K562 (cell line): ENCODE measurements around the gene PLAAT4. TPM values are rescaled to one million over a fixed set of nuclear protein-coding genes. Genes with fewer than 3 reads are reported as not detected.

Experiments
- ATAC-seq: fragments of 200-7000 bp; cut with Tn5 transposase; 3 replicates; pipeline ENCODE4 v1.9.1; 2020; ENCODE audit warnings: moderate library complexity
- BruUV-seq: library from RNA; stranded (reverse); fragments of 400-500 nt; replicated peaks from 2 replicates; lab custom pipeline; 2021; lab: Mats Ljungman, UMichigan
- CTCF ChIA-PET: fragments of 300-600 bp; formaldehyde crosslinking; extraction: SDS; loops from one replicate; lab custom pipeline; 2021; ENCODE audit warnings: low intra/inter-chr PET ratio; lab: Yijun Ruan, JAX
- POLR2A ChIA-PET: fragments of 300-600, 350-650 bp; sonication (Branson Sonifier 250); formaldehyde crosslinking; extraction: SDS; loops from one replicate; lab custom pipeline; 2021; ENCODE audit warnings: antibody characterized with exemption, inconsistent platforms; lab: Yijun Ruan, JAX
- DNase-seq, 4 experiments: peaks; one replicate each; pipeline versions ENCODE4 v3.0.0 to v3.0.0-alpha.2; 2011 to 2018; ENCODE audit warnings: low spot score in 3 of 4, mixed read lengths in 3 of 4; ENCODE audit errors: extremely low read depth in 1 of 4
- FAIRE-seq: peaks from 2 replicates; lab custom pipeline; 2011; peaks lifted over from hg19 to GRCh38; lab: Jason Lieb, UNC
- H2AFZ ChIP-seq: 2 replicates; pipeline ENCODE4 v1.6.0; 2011; ENCODE audit warnings: low read depth, low read length, control low read depth, inconsistent platforms
- H3K27ac ChIP-seq: fragments of 200-600 bp; 3 replicates; pipeline ENCODE4 v1.8.0; 2011; ENCODE audit warnings: low read depth, mild to moderate bottlenecking, control low read depth, inconsistent platforms, low read length, moderate library complexity, mixed read lengths; ENCODE audit errors: extremely low read depth
- H3K27me3 ChIP-seq, 2 experiments: fragments of 300-600 bp in 1 of 2; 2 replicates in 1 of 2; 3 replicates in 1 of 2; pipeline versions ENCODE4 v1.6.0 to v1.8.0; 2011; ENCODE audit warnings: inconsistent platforms in 2 of 2, low read length in 2 of 2, mild to moderate bottlenecking in 1 of 2, mixed read lengths in 1 of 2, moderate library complexity in 1 of 2; ENCODE audit not compliant: control insufficient read depth in 2 of 2, insufficient read depth in 2 of 2
- H3K36me3 ChIP-seq: fragments of 300-600 bp; 3 replicates; pipeline ENCODE4 v1.8.0; 2011; ENCODE audit warnings: mild to moderate bottlenecking, low read length, inconsistent platforms; ENCODE audit not compliant: control insufficient read depth, insufficient read depth
- H3K4me1 ChIP-seq, 2 experiments: fragments of 200-600 bp in 1 of 2; replicated peaks in 1 of 2; 2 replicates in 1 of 2; 3 replicates in 1 of 2; pipeline versions ENCODE4 v1.5.1 to v1.8.0; 2011; ENCODE audit warnings: inconsistent platforms in 2 of 2, low read length in 2 of 2, mild to moderate bottlenecking in 1 of 2, mixed read lengths in 1 of 2, moderate library complexity in 1 of 2; ENCODE audit not compliant: control insufficient read depth in 2 of 2, insufficient read depth in 2 of 2
- H3K4me2 ChIP-seq: 2 replicates; pipeline ENCODE4 v1.6.1; 2011; ENCODE audit warnings: low read length, control low read depth, inconsistent platforms, mixed read lengths; ENCODE audit not compliant: insufficient read depth
- H3K4me3 ChIP-seq: fragments of 200-600 bp; sonication (generic), shearing (Covaris generic); 2 replicates; pipeline ENCODE4 v1.5.1; 2016; ENCODE audit warnings: control low read depth, inconsistent platforms
- H3K79me2 ChIP-seq: fragments of 200-600 bp; 3 replicates; pipeline ENCODE4 v1.8.0; 2011; ENCODE audit warnings: low read length, inconsistent platforms; ENCODE audit not compliant: control insufficient read depth, insufficient read depth
- H3K9ac ChIP-seq, 2 experiments: 2 replicates each; pipeline versions ENCODE4 v1.6.0 to v1.6.1; 2011; ENCODE audit warnings: low read depth in 2 of 2, low read length in 2 of 2, control low read depth in 1 of 2, inconsistent platforms in 1 of 2, mild to moderate bottlenecking in 1 of 2, mixed read lengths in 1 of 2; ENCODE audit not compliant: insufficient read depth in 1 of 2
- H3K9me1 ChIP-seq: one replicate; pipeline ENCODE4 v1.6.0; 2011; ENCODE audit warnings: inconsistent platforms, mild to moderate bottlenecking, low read length, moderate library complexity; ENCODE audit not compliant: control insufficient read depth, insufficient read depth
- H3K9me3 ChIP-seq: replicated peaks from 2 replicates; pipeline ENCODE4 v1.5.1; 2011; ENCODE audit warnings: low read depth, low read length, inconsistent platforms; ENCODE audit not compliant: control insufficient read depth, insufficient read depth
- H4K20me1 ChIP-seq: replicated peaks from 2 replicates; pipeline ENCODE4 v1.6.1; 2011; ENCODE audit warnings: low read length, inconsistent platforms, mixed read lengths; ENCODE audit not compliant: control insufficient read depth, insufficient read depth
- FOSL1 ChIP-seq: fragments of 200-800 bp; sonication (Bioruptor generic); conservative IDR thresholded peaks from 2 replicates; pipeline ENCODE4 v1.6.1; 2016; ENCODE audit warnings: missing genetic modification characterization, missing compliant biosample characterization
- NR2C2 ChIP-seq, 2 experiments: fragments of 200-800 bp in 1 of 2; sonication (Bioruptor generic) in 1 of 2; sonication (generic) in 1 of 2; formaldehyde crosslinking in 1 of 2; IDR thresholded peaks; 2 replicates each; pipeline versions ENCODE4 v1.6.1 to v1.8.0; 2016 to 2022; ENCODE audit warnings: mild to moderate bottlenecking in 1 of 2, missing compliant biosample characterization in 1 of 2, missing genetic modification characterization in 1 of 2, missing genetic modification reagents in 1 of 2
- RAD21 ChIP-seq, 2 experiments: fragments of 250-450 bp in 1 of 2; fragments of 450-650 bp in 1 of 2; sonication (Bioruptor Pico) in 1 of 2; formaldehyde crosslinking in 1 of 2; IDR thresholded peaks in 1 of 2; conservative IDR thresholded peaks in 1 of 2; 2 replicates each; pipeline versions ENCODE4 v1.4.0 to v1.8.0; 2020 to 2022; ENCODE audit warnings: mild to moderate bottlenecking in 2 of 2, moderate library complexity in 1 of 2
- RBM14 ChIP-seq: fragments of 200-400 bp; formaldehyde crosslinking; IDR thresholded peaks from 2 replicates; pipeline ENCODE4 v1.6.1; 2018; ENCODE audit warnings: low read depth, mild to moderate bottlenecking, low read length, moderate library complexity, borderline replicate concordance; ENCODE audit not compliant: insufficient read depth
- TGIF2 ChIP-seq: sonication (generic); formaldehyde crosslinking; IDR thresholded peaks from 2 replicates; pipeline ENCODE4 v1.8.1; 2022; ENCODE audit warnings: mild to moderate bottlenecking, missing genetic modification reagents, moderate library complexity
- ZNF699 ChIP-seq: fragments of 250-450 bp; sonication (Bioruptor Pico); IDR thresholded peaks from 2 replicates; pipeline ENCODE4 v1.8.0; 2021; ENCODE audit warnings: mild to moderate bottlenecking, moderate library complexity; ENCODE audit not compliant: insufficient replicate concordance
- WGBS: fragments of 100-300 bp; shearing (Covaris generic); methylation state at CpG from one replicate; pipeline ENCODE4 v1.1.6; 2016; ENCODE audit warnings: low coverage, mixed read lengths; ENCODE audit not compliant: insufficient coverage; ENCODE audit errors: missing lambda C conversion rate; 5-methylcytosine and 5-hydroxymethylcytosine counted together
- in situ Hi-C: fragments of 300-500 bp; cut with MboI; formaldehyde crosslinking; loops from 4 replicates; pipeline ENCODE4 v1.15.0; 2018; ENCODE audit warnings: inconsistent platforms, mixed read lengths
- intact Hi-C: fragments of 100-400 bp; cut with micrococcal nuclease; formaldehyde crosslinking; loops from 2 replicates; pipeline ENCODE4 v1.14.2; 2022
- polyA plus RNA-seq, 8 experiments: library from polyadenylated mRNA; depleted of rRNA in 4 of 8; stranded (reverse) in 5 of 8; unstranded in 3 of 8; fragments of >200 nt; fragmentation: Nextera tagmentation in 2 of 8; fragmentation: Illumina TruSeq in 1 of 8; extraction: Ambion mirVana in 2 of 8; extraction: Trizol in 1 of 8; gene quantifications; 2 replicates each; pipeline versions ENCODE4 v1.2.1 to v1.2.3, GENCODE V29; 2011 to 2014; ENCODE audit warnings: inconsistent platforms in 1 of 8, missing spikeins in 1 of 8
- total RNA-seq, 7 experiments: library from RNA; depleted of rRNA in 6 of 7; stranded (reverse); fragments of >200 nt in 6 of 7; fragmentation: Illumina TruSeq in 2 of 7; extraction: Trizol in 2 of 7; gene quantifications; 2 replicates each; pipeline versions ENCODE4 v1.2.1 to v1.2.3, GENCODE V29; 2011 to 2021; ENCODE audit warnings: low replicate concordance in 1 of 7
- TF ChIP-seq, protein P1 (sequence below): sonication (generic); formaldehyde crosslinking; IDR thresholded peaks from 2 replicates; pipeline ENCODE4 v1.8.0; 2022; ENCODE audit warnings: mild to moderate bottlenecking, missing genetic modification reagents
- TF ChIP-seq, protein P2 (sequence below): fragments of 200-800 bp; sonication (Bioruptor generic); IDR thresholded peaks from 2 replicates; pipeline ENCODE4 v1.6.1; 2017; ENCODE audit warnings: missing genetic modification characterization, missing compliant biosample characterization

The PLAAT4 gene
- total and polyA plus RNA-seq, 9 of the 15 experiments (the other 6 are each of a cell fraction or from before 2014, with no cell fraction given): 0.54 to 3.0 (median 1.3) TPM; not detected in 1

DNA sequence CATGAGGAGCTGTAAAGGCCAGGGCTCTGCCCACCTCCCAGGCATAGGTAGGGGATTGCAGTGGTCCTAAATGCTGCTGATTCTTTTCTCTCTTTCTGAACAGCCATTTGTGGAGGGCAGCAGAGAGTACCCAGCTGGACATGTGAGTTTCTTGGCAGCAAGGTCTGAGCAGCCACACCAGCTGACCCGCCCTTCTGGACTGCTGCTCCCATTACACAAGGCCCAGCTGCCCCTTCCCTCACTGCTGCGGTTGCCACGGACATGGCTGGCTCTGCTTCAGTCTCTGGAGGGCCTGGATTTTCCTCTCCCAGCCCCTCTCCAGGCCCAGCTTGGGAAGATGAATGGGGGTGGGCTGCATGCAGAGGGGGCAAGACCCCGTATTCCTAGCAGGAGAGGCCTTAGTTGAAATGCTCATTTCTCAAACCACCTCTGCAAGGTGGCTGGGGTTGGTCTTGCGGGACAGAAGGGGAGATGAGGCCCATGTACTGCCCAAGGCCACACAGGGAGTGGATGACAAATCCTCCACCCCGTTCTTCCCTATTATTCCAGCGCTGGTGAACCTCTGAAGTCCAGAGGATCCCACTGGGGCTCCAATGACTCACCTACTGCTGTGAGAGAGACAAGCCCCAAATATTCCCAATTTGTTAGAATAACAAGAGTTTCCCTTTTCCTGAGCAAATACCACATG lies 26.1 kb upstream of the PLAAT4 start (continued):
- TF ChIP-seq ZNF699 (CRISPR knock-in tag) (no peak), TGIF2 (CRISPR knock-in tag) (no peak), NR2C2 (CRISPR knock-in tag; IDR thresholded peaks at IDR 0.05) (no peak), NR2C2 (tag; IDR thresholded peaks at IDR 0.05) (no peak), RBM14 (no peak)

DNA sequence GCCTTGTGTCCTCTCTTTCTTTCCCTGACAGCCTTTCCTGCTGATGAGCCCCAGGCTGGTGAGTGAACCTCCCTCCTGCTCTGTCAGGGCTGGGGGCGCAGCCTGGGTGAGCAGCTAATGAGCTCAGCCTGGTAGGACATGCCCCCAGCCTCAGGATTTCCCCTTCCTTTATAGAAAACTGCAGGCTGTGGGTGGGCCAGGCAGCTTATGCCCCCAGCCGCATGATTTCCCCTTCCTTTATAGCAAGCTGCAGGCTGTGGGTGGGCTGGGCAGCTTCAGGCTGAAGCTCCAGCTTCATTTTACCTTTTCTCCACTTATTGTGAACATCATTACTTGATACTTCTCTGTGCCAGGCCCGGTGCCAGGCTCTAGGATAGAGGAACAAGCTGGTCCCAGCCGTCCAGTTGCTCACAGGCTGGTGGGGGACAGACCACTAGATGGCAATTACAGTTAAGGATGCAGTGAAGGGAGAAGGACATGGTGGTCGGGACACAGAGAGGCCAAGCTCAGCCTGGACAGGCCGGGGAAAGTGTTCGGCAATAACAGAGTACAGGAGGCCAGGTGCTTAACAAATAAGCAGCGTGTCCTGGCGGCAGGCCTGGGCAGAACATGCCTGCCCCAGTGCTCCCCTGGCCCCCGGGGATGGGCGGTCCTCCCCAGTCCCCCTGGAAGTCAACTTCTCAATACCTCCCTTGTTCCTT lies 25.4 kb upstream of the PLAAT4 start:
- BruUV-seq: no TSS peak
- TF ChIP-seq, protein P1, sequence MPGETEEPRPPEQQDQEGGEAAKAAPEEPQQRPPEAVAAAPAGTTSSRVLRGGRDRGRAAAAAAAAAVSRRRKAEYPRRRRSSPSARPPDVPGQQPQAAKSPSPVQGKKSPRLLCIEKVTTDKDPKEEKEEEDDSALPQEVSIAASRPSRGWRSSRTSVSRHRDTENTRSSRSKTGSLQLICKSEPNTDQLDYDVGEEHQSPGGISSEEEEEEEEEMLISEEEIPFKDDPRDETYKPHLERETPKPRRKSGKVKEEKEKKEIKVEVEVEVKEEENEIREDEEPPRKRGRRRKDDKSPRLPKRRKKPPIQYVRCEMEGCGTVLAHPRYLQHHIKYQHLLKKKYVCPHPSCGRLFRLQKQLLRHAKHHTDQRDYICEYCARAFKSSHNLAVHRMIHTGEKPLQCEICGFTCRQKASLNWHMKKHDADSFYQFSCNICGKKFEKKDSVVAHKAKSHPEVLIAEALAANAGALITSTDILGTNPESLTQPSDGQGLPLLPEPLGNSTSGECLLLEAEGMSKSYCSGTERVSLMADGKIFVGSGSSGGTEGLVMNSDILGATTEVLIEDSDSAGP (CRISPR knock-in tag): no peak
- TF ChIP-seq FOSL1 (tag) (no peak), RAD21 (CRISPR knock-in tag; conservative IDR thresholded peaks at IDR 0.05 in 1 of 2, IDR thresholded peaks at IDR 0.05 in 1 of 2) (peak in 1 of 2 experiments; percentile 2; a peak in 1 of 4 replicates)
- TF ChIP-seq, protein P2, sequence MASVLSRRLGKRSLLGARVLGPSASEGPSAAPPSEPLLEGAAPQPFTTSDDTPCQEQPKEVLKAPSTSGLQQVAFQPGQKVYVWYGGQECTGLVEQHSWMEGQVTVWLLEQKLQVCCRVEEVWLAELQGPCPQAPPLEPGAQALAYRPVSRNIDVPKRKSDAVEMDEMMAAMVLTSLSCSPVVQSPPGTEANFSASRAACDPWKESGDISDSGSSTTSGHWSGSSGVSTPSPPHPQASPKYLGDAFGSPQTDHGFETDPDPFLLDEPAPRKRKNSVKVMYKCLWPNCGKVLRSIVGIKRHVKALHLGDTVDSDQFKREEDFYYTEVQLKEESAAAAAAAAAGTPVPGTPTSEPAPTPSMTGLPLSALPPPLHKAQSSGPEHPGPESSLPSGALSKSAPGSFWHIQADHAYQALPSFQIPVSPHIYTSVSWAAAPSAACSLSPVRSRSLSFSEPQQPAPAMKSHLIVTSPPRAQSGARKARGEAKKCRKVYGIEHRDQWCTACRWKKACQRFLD: no peak
- intact Hi-C loops: no loop called here

More for the DNA sequence above, 25.4 kb upstream of the PLAAT4 start:
- Histone ChIP-seq H4K20me1 (no peaks in the 10 kb centered on the region), H3K4me1 (peaks cover 17 to 21% of the 10 kb centered on the region in 2 experiments), H2AFZ (no peak overlapping the region), H3K9ac (peak overlapping the region in 1 of 2 experiments; percentile 47; a peak in 2 of 4 replicates), H3K4me3 (no peak overlapping the region), H3K27me3 (no peaks in the 10 kb centered on the region), H3K9me1 (no peaks in the 10 kb centered on the region), H3K4me2 (no peak overlapping the region), H3K79me2 (no peaks in the 10 kb centered on the region), H3K9me3 (no peaks in the 10 kb centered on the region), H3K36me3 (no peaks in the 10 kb centered on the region), H3K27ac (no peak overlapping the region)
- ATAC-seq (no peak), FAIRE-seq (no peak), DNase-seq (peak in 1 of 4 experiments; percentile 6)
- 68% methylated on average over 11 of the region's 11 CpGs for WGBS
- CTCF ChIA-PET: no interaction called here
- in situ Hi-C loops: no loop called here
- POLR2A ChIA-PET: interaction anchor here (0.9 kb wide), 1 partner anchor 17 kb away, joined by 3 read pairs; no protein-coding TSS in a partner anchor
